Activated T-helper 1 cell treated with Interleukin-2 at 50 U/mL for 16 hours (primary cell): ENCODE results near the gene CFL2.
"Not testable (repeated sequence)": the region's sequence is repeated elsewhere in the genome, so short reads cannot be mapped to it uniquely, and the experiment has no call there.

ENCODE experiments used
- DNase-seq: peaks from one replicate; pipeline ENCODE4 v3.0.0-alpha.2; 2020; ENCODE audit warnings: low read depth

CFL2 gene

GRCh38 chr14:34711796-34712712, 2.3 kb downstream of the CFL2 start:
- DNase-seq: no peak

GRCh38 chr14:34711169-34711568, 3.2 kb downstream of the CFL2 start:
- no peak for DNase-seq

GRCh38 chr14:34710744-34711143, 3.6 kb downstream of the CFL2 start:
- DNase-seq: no peak

- DNase-seq: no peak
Observed at GRCh38 chr14:34710006-34710405, 4.4 kb downstream of the CFL2 start.

GRCh38 chr14:34707722-34708121, 6.7 kb downstream of the CFL2 start:
- DNase-seq: no peak

GRCh38 chr14:34701808-34702207, 12.6 kb downstream of the CFL2 start:
- DNase-seq: no peak

- no peak for DNase-seq
Observed at GRCh38 chr14:34700622-34701130, 13.7 kb downstream of the CFL2 start.

- DNase-seq: no peak
Observed at GRCh38 chr14:34699873-34700621, 14.3 kb downstream of the CFL2 start.

- DNase-seq: not testable (repeated sequence)
Observed at GRCh38 chr14:34694216-34694615, 20.2 kb downstream of the CFL2 start.

GRCh38 chr14:34693228-34693939, 21.0 kb downstream of the CFL2 start:
- DNase-seq: no peak

- DNase-seq: no peak
Observed at GRCh38 chr14:34692898-34693227, 21.5 kb downstream of the CFL2 start.

GRCh38 chr14:34692348-34692747, 22.0 kb downstream of the CFL2 start:
- no peak for DNase-seq

GRCh38 chr14:34691206-34691605, 23.2 kb downstream of the CFL2 start:
- no peak for DNase-seq

- no peak for DNase-seq
Observed at GRCh38 chr14:34688470-34689206, 25.8 kb downstream of the CFL2 start.

GRCh38 chr14:34685819-34686428, 28.5 kb downstream of the CFL2 start:
- no peak for DNase-seq

GRCh38 chr14:34684578-34684977, 29.8 kb downstream of the CFL2 start:
- no peak for DNase-seq

- no peak for DNase-seq
Observed at GRCh38 chr14:34682787-34683321, 31.5 kb downstream of the CFL2 start.

GRCh38 chr14:34680806-34681479, 33.5 kb downstream of the CFL2 start:
- DNase-seq: no peak

GRCh38 chr14:34678735-34679134, 35.7 kb downstream of the CFL2 start:
- no peak for DNase-seq

GRCh38 chr14:34678306-34678705, 36.1 kb downstream of the CFL2 start:
- no peak for DNase-seq
